CD4-positive, alpha-beta T cell treated with Interleukin-17A for 1 hour (primary cell): Measurements from ENCODE around the gene C16orf74.
A peak's percentile ranks its signal among the peaks of the same experiment; 100 is the strongest.

Experiments used
- DNase-seq: peaks from one replicate; pipeline ENCODE4 v3.0.0-alpha.2; 2020

The C16orf74 gene

DNA sequence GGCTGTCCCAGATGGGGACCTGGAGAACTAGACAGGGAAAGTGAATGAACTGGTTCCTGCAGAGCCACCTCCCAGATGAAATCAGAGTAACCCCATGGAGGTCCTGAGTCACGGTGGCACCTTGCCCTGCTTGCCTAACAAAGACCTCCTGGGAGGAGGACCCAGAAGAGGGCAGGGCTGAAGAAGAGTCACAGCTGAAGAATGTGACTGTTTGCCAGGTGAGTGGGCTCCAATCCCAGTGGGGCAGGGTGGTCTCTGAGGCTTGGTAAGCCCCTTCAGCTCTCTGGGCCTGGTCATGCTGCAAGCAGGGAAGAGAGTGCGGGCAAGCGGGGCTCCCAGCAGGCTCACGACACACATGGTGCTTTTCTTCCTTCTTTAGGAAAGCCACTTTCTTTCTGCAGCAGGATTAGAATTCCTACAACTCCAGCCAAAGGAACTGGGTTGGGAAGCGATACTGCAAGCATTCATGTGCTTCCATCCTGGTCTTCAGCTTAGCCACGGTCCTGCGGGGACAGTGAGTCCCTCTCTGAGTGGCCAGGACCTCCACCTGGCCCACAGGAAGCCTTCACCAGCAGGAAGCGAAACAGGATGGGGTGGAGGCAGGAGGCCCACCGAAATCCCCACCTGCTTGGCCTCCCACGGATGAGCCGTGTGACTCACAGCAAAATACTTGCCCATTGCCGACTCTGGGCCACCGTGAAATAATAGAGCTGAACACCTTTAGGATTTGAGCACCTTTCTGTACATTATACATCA is 4.3 kb downstream of the C16orf74 start:
- DNase-seq: no peak

- no peak for DNase-seq
Observed at GRCh38 chr16:85738923-85739715, 11.8 kb downstream of the C16orf74 start.

- no peak for DNase-seq
Observed at GRCh38 chr16:85736921-85737320, 14.0 kb downstream of the C16orf74 start.

- DNase-seq: no peak
Observed at GRCh38 chr16:85735946-85736345, 14.9 kb downstream of the C16orf74 start.

DNA sequence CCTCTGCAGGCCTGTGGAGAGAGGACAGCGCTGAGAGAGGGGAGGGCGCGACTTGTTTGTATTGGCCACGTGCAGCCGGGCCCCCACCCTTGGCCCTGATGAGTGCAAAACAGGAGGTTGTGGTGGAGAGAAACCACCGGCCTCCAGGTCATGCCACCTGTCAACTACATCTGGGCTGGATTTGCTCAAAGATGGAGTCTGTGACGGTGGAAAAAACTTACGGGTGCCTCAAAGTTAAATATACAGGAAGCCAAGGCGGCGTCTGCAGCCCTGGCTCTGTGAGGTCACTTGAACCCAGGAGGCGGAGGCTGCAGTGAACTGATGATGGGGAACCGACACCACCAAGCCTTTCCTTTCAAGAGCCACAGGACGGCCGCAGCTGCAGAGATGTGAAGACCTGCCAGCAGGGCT is 15.7 kb downstream of the C16orf74 start:
- peak; percentile 54 for DNase-seq

DNA sequence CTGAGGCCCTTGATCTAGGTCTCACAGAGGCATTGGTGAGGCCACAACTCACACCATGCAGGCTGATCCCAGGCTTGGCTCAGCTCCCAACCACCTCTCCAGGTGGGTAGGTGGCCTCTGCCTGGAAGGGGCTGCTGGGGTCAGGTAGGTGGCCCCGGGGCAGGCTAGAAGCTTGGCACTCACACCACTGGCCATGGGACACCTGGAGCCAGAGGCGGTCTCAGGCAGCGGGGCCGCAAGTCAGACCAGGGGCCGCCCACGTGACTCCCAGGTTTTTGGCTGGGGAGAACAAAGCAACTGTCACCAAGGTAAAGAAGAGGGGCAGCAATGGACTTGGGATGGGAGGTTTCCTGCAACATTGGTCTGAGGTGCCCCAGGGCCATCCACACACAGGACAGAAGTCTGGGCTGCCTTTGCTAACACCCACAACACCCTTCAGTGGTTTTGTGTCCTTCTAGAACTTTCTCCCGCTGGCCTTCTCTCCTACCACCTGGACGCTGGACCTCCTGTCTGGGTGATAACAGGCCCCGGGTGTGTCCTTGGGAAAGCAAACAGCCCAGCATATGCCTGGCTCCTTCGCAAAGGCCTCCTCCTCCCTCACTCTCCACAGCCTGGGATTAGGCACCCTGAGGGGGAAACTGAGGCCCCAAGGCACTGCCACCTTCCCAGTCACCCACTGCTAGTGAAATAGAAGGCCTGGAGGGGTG is 16.4 kb downstream of the C16orf74 start:
- DNase-seq: no peak

- DNase-seq: no peak
Observed at GRCh38 chr16:85733839-85734170, 17.1 kb downstream of the C16orf74 start.

DNA sequence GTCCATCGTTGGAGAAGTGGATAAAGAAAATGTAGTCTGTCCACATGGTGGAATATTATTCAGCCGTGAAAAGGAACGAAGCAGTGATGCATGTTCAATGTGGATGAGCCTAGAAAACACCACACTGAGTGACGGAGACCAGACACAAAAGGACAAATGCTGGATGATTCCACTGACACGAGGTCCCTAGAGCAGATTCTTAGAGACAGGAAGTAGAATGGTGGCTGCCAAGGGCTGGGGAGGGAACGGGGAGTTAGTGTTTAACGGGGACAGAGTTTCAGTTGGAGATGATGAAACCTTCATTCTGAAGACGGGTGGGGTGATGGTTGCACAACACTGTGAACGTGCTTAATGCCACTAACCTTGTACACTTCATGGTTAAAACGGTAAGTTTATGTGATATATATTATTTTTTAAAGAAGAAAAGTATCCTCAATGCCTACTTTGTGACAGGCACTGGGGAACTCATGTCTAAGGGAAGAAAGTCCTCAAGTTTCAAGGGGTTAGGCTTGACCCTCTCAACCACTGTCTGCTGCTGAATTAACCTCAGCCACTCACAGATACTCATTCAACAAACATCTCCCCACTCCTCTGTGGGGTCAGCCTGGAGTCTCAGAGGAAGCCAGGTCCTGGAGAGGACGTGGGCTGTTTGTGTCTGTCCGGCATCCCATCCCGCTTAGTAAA is 17.6 kb downstream of the C16orf74 start:
- no peak for DNase-seq

DNA sequence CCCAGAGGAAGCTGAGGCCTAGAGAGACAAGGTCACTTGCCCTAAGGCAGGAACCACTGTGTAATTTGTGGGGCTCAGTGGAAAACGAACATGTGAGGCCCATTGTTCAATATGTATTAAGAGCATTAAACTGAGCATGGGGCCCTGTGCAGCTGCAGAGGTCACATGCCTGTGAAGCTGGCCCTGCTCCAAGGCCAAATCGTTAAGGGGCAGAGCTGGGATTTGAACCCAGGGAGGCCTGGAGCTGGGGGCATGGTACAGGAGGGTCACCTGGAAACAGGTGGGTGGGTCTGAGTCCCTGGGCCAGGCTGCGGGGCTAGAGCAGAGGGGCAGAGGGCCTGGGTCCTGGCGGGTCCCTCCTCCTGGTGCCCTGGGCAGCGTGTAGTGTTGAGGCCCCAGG is 19.7 kb downstream of the C16orf74 start:
- no peak for DNase-seq

DNA sequence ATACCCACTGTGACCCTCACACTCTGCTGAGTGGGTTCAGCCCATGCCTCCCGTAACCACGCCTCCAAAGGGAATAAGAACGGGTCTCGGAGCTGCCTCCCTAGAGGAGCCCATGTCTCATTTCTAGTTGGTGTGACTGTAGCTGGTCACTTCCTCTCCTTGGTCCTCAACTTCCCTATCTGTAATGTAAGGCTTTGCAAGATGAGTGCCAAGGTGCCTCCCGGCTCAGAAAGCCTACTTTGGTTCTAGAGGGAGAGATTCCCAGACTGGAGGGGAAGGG is 20.8 kb downstream of the C16orf74 start:
- DNase-seq: no peak

- no peak for DNase-seq
Observed at GRCh38 chr16:85729452-85730185, 21.3 kb downstream of the C16orf74 start.

DNA sequence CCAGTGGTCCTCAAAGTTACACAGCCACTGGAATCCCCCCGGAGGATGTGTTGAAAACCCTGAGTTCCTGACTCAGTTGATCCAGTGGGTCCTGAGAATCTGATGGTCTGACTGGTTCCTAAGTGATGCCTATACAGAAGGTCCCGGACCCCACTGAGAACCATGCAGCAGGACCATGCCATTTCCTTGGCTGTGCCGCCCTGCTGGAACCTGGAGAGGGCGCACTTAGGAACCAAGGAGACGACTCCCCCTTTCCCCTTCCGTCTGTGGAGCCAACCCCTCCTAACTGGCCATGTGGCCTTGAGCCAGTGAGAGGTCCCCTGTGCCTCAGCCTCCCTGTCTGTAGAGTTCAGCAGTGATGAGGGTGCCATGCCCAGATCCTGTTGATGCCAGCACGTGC is 22.0 kb downstream of the C16orf74 start:
- no peak for DNase-seq

- DNase-seq: no peak
Observed at GRCh38 chr16:85724936-85725335, 26.0 kb downstream of the C16orf74 start.

- no peak for DNase-seq
Observed at GRCh38 chr16:85724126-85724879, 26.6 kb downstream of the C16orf74 start.

DNA sequence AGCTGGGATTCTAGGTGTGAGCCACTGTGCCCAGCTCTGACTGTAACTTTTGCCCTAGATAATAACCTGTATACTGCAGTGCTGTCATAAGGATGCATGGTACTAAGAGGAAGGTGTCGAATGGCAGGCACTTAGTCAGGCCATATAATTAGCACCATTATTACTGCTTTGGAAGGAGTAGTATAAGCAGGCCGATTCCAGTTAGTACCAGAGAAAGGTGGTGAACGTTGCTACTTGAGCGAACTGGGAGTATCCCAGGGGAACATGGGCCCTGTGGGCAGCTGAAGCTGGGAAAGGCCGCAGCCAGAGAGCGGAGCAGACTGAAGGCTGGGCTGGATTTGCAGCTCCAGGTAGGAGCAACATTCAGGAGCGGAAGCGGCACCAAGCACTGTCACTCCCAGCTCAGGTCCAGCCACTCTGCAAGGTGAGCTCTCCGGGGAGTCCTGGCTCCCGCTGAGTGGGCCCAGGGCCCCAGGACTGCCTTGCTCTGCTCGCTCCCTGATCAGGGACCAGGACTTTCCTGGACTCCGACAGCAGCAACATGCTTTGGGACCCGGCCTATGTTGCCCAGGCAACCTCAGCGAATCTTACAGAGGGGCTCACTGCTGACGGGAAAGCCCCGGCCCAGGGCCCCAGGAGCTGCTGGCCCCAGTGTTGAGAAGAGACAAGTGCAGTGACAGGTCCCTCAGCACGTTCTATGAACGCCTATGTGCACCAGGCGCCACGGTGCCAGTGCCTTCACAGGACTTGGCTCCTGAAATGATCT is 28.6 kb downstream of the C16orf74 start:
- no peak for DNase-seq

DNA sequence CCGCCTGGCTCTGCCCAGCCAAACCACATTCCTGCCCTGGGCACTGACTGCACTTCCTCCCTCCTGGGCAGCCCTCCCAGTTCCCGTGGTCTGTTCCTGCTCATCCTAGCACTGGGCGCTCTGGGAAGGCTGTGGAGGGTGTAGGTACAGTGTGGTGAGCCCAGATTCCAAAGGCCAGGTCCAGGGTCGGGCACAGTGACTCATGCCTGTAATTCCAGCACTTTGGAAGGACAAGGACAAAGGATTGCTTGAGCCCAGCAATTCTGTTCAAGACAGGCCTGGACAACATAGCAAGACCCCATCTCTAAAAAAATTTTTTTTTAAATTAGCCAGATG is 30.6 kb downstream of the C16orf74 start:
- no peak for DNase-seq

DNA sequence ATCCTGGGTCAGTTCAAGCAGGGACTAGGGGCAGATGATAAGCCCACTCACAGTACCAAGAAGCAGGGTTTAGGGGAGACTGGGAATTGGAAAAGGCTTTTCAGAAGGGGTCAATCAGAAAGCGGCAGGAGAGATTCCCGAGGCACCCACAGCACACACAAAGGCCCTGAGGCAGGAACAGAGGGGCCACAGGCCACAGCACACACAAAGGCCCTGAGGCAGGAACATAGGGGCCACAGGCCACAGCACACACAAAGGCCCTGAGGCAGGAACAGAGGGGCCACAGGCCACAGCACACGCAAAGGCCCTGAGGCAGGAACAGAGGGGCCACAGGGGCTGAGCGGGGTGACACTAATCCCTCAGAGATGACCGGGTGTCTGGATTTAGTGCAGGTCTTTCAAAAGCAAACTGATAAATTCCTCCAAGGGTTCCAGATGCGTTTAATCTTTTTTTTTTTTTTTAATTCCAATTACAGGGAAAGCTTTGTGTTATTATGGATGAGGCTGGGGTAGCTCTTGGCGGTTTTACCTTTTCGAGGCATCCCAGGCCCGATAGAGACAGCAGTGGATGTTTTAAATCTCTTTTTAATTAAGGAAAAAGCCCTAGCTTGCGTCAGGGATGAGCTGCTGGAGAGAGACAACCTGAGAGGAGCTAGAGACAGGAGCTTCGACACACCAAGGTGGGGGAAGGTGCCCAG is 31.1 kb downstream of the C16orf74 start:
- no peak for DNase-seq

DNA sequence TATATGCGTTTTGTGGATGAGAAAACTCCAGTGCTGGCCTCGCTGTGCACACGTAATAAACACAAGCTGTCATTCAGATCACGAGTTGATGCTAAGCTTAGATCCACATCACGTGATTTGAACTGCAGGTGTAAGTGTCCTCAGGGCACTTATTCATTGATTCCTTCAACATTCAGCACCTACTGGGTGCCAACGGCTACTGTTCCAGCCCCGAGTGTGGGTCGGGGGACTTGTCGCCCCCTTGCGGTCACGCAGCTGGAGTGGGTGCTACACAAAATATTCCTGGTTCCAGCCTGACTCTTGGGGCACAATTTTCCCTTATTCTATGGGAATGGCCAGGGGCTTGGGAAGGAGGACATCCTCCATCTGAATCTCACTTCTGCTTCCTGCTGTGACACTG is 32.2 kb downstream of the C16orf74 start:
- DNase-seq: no peak

- DNase-seq: no peak
Observed at GRCh38 chr16:85718153-85718477, 32.8 kb downstream of the C16orf74 start.

DNA sequence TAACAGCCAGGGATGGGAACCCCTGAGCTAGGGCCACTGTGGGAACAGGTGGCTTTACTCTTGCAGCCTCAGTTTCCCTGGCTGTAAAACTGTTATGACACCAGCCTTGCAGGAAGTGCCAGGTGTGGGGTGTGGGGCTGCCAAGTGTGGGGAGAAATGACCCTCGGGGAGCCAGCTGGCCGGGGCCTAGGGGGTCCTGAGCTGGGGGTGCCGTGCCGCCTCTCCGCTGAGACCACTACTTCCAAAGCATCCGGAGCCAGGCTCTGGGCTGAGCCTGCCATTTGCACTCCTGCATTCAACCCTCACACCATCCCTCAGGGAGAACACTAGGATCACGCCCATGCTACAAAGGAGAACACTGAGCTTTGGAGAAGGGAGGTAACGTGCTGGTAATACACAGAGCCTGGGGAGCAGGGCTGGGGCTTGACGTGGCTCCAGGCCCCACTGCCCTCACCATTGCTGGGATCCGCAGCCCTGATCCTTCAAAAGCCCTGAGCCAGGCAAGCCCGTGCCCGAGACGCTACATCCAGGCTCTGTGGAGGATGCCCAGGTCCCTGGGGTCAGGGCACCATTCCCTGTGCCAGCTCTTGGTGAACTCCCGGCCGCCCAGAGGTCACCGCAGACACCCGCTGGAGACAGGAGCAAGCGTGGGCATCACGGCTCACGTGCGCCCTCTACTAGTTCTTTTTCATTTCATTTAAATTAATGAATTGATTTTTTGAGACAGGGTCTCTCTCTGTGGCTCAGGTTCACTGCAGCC is 33.3 kb downstream of the C16orf74 start:
- peak; percentile 63 for DNase-seq
